Measurements from ENCODE around the gene MAS1. TPM values are rescaled to one million over a fixed set of nuclear protein-coding genes. Genes with fewer than 3 reads are reported as not detected.

Gene MAS1
- total RNA-seq, 1 experiment from 2014 or later = not detected

DNA sequence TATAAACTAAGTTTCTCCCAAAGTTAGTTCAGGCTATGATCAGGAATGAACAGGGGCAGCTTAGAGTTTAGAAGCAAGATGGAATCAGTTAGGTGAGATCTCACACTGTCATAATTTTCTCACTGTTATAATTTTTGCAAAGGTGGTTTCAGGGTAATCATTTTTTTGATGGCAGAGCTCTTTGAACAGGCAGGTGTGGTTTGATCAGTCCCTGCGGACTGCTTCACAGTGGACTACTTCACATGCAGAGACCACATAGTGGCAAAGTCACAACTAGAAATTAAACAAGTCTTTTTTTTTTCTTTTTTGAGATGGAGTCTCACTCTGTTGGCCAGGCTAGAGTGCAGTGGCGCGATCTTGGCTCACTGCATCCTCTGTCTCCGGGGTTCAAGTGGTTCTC is 6.8 kb downstream of the MAS1 start:
- ChIA-PET CTCF (no interaction called here), POLR2A (no interaction called here)
- no peak overlapping the region for H3K4me3 ChIP-seq (ENCODE audit: low read depth in 2 of 2, low read length in 2 of 2)
- in situ Hi-C loops (cut with HindIII; ENCODE audit: low pct_unique_long_range_greater_than_20kb, low sequenced_read_pairs) (no loop called here), intact Hi-C loops (cut with micrococcal nuclease; ENCODE audit: unreplicated experiment) (no loop called here)
- no peaks in the 10 kb centered on the region for H3K4me1 ChIP-seq (ENCODE audit: control insufficient read depth, insufficient read depth, low read length)
- no TSS peak for BruUV-seq (replicated peaks)
- no peak overlapping the region for H3K27ac ChIP-seq (ENCODE audit: low read length)
- no peaks in the 10 kb centered on the region for H3K36me3 ChIP-seq (ENCODE audit: control insufficient read depth, insufficient read depth, low read length)
- no peak for DNase-seq (ENCODE audit: low read depth, low spot score)
- no peaks in the 10 kb centered on the region for H3K9me3 ChIP-seq (ENCODE audit: control insufficient read depth, insufficient read depth, low read depth, low read length)
- TF ChIP-seq, protein P1, sequence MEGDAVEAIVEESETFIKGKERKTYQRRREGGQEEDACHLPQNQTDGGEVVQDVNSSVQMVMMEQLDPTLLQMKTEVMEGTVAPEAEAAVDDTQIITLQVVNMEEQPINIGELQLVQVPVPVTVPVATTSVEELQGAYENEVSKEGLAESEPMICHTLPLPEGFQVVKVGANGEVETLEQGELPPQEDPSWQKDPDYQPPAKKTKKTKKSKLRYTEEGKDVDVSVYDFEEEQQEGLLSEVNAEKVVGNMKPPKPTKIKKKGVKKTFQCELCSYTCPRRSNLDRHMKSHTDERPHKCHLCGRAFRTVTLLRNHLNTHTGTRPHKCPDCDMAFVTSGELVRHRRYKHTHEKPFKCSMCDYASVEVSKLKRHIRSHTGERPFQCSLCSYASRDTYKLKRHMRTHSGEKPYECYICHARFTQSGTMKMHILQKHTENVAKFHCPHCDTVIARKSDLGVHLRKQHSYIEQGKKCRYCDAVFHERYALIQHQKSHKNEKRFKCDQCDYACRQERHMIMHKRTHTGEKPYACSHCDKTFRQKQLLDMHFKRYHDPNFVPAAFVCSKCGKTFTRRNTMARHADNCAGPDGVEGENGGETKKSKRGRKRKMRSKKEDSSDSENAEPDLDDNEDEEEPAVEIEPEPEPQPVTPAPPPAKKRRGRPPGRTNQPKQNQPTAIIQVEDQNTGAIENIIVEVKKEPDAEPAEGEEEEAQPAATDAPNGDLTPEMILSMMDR (IDR thresholded peaks at IDR 0.05) = no peak
- TF ChIP-seq SIN3A (IDR thresholded peaks at IDR 0.05; ENCODE audit: borderline replicate concordance, insufficient read depth, low read depth, low read length) (no peak), POLR2AphosphoS5 (IDR thresholded peaks at IDR 0.05; ENCODE audit: low read depth, low read length) (no peak), TCF7L2 (IDR thresholded peaks at IDR 0.05; ENCODE audit: low read depth, low read length) (no peak)
- TF ChIP-seq, protein P2, sequence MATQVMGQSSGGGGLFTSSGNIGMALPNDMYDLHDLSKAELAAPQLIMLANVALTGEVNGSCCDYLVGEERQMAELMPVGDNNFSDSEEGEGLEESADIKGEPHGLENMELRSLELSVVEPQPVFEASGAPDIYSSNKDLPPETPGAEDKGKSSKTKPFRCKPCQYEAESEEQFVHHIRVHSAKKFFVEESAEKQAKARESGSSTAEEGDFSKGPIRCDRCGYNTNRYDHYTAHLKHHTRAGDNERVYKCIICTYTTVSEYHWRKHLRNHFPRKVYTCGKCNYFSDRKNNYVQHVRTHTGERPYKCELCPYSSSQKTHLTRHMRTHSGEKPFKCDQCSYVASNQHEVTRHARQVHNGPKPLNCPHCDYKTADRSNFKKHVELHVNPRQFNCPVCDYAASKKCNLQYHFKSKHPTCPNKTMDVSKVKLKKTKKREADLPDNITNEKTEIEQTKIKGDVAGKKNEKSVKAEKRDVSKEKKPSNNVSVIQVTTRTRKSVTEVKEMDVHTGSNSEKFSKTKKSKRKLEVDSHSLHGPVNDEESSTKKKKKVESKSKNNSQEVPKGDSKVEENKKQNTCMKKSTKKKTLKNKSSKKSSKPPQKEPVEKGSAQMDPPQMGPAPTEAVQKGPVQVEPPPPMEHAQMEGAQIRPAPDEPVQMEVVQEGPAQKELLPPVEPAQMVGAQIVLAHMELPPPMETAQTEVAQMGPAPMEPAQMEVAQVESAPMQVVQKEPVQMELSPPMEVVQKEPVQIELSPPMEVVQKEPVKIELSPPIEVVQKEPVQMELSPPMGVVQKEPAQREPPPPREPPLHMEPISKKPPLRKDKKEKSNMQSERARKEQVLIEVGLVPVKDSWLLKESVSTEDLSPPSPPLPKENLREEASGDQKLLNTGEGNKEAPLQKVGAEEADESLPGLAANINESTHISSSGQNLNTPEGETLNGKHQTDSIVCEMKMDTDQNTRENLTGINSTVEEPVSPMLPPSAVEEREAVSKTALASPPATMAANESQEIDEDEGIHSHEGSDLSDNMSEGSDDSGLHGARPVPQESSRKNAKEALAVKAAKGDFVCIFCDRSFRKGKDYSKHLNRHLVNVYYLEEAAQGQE (IDR thresholded peaks at IDR 0.05; ENCODE audit: insufficient read depth in 1 of 2, low read depth in 2 of 2, low read length in 1 of 2) = no peak
- peaks cover 3% of the 10 kb centered on the region for H3K27me3 ChIP-seq (ENCODE audit: control insufficient read depth, insufficient read depth, low read length)
- ATAC-seq = no peak

DNA sequence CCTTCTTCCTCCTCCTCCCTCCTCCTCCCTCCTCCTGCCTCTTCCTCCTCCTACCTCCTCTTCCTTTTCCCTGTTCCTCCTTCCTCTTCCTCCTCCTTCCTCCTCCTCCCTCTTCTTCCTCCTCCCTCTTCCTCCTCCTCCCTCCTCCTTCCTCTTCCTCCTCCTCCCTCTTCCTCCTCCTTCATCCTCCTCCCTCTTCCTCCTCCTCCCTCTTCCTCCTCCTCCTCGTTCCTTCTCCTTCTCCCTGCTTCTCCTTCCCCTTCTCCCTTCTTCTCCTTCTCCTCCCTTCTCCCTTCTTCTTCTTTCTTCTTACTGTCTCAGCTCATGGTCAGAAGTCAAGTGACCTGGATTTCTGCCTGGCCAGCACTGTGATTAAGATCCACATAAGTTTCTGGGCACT is 7.7 kb downstream of the MAS1 start:
- Histone ChIP-seq H3K36me3 (ENCODE audit: control insufficient read depth, insufficient read depth, low read length) (no peaks in the 10 kb centered on the region), H3K4me1 (ENCODE audit: control insufficient read depth, insufficient read depth, low read length) (no peaks in the 10 kb centered on the region), H3K27me3 (ENCODE audit: control insufficient read depth, insufficient read depth, low read length) (peaks cover 3% of the 10 kb centered on the region), H3K9me3 (ENCODE audit: control insufficient read depth, insufficient read depth, low read depth, low read length) (no peaks in the 10 kb centered on the region), H3K27ac (ENCODE audit: low read length) (no peak overlapping the region), H3K4me3 (ENCODE audit: low read depth in 2 of 2, low read length in 2 of 2) (no peak overlapping the region)
- in situ Hi-C loops (cut with HindIII; ENCODE audit: low pct_unique_long_range_greater_than_20kb, low sequenced_read_pairs) = no loop called here
- ChIA-PET CTCF (interaction anchor here (0.6 kb wide), 1 partner anchor 183 kb away, joined by 4 read pairs; no protein-coding TSS in a partner anchor), POLR2A (no interaction called here)
- BruUV-seq (replicated peaks) = no TSS peak
- TF ChIP-seq, protein P2 (IDR thresholded peaks at IDR 0.05; ENCODE audit: insufficient read depth in 1 of 2, low read depth in 2 of 2, low read length in 1 of 2) = no peak
- no peak for TF ChIP-seq POLR2AphosphoS5 (IDR thresholded peaks at IDR 0.05; ENCODE audit: low read depth, low read length)
- TF ChIP-seq SIN3A (IDR thresholded peaks at IDR 0.05; ENCODE audit: borderline replicate concordance, insufficient read depth, low read depth, low read length) = no peak
- TF ChIP-seq TCF7L2 (IDR thresholded peaks at IDR 0.05; ENCODE audit: low read depth, low read length) = no peak
- TF ChIP-seq, protein P1 (IDR thresholded peaks at IDR 0.05) = no peak
- intact Hi-C loops (cut with micrococcal nuclease; ENCODE audit: unreplicated experiment) = no loop called here
- no peak for ATAC-seq
- DNase-seq (ENCODE audit: low read depth, low spot score) = no peak
